ENCODE measurements around the gene IGSF3.

IGSF3 gene

GRCh38 chr1:116667575-116668105 lies at the start of gene IGSF3:
TSS of gene IGSF3 (minus strand) at chr1:116667733. CDS start at chr1:116666326, 1,407 bp downstream.
- peak; percentile 53 for DNase-seq

- DNase-seq, result no peak
These were observed 49.8 kb upstream of the IGSF3 start for GRCh38 chr1:116717318-116717717.

- DNase-seq, result no peak
These were observed 48.9 kb upstream of the IGSF3 start for GRCh38 chr1:116716391-116716790.

- DNase-seq, result no peak
These were observed 45.9 kb upstream of the IGSF3 start for GRCh38 chr1:116713474-116713873.

- DNase-seq, result no peak
These were observed 45.0 kb upstream of the IGSF3 start for GRCh38 chr1:116712510-116712909.

- no peak for DNase-seq
These were observed 43.8 kb upstream of the IGSF3 start for GRCh38 chr1:116711263-116711840.

GRCh38 chr1:116710420-116711262 lies 43.1 kb upstream of the IGSF3 start:
- DNase-seq, result no peak

- DNase-seq, result no peak
These were observed 42.2 kb upstream of the IGSF3 start for GRCh38 chr1:116709666-116710167.

GRCh38 chr1:116708255-116708900 lies 40.8 kb upstream of the IGSF3 start:
- DNase-seq, result no peak

GRCh38 chr1:116706841-116707240 lies 39.3 kb upstream of the IGSF3 start:
- no peak for DNase-seq

- DNase-seq, result no peak
These were observed 38.6 kb upstream of the IGSF3 start for GRCh38 chr1:116706123-116706522.

- no peak for DNase-seq
These were observed 36.7 kb upstream of the IGSF3 start for GRCh38 chr1:116704278-116704677.

- no peak for DNase-seq
These were observed 32.1 kb upstream of the IGSF3 start for GRCh38 chr1:116699605-116700004.

- no peak for DNase-seq
These were observed 30.7 kb upstream of the IGSF3 start for GRCh38 chr1:116698244-116698595.

- no peak for DNase-seq
These were observed 30.2 kb upstream of the IGSF3 start for GRCh38 chr1:116697548-116698243.

GRCh38 chr1:116694524-116694923 lies 27.0 kb upstream of the IGSF3 start:
- no peak for DNase-seq

GRCh38 chr1:116693759-116694480 lies 26.4 kb upstream of the IGSF3 start:
- no peak for DNase-seq

- no peak for DNase-seq
These were observed 25.3 kb upstream of the IGSF3 start for GRCh38 chr1:116692879-116693278.

- no peak for DNase-seq
These were observed 23.4 kb upstream of the IGSF3 start for GRCh38 chr1:116690849-116691406.

- DNase-seq, result no peak
These were observed 22.9 kb upstream of the IGSF3 start for GRCh38 chr1:116690396-116690848.

GRCh38 chr1:116686723-116687352 lies 19.3 kb upstream of the IGSF3 start:
- no peak for DNase-seq
